ENCODE results near the gene TCEAL8. TPM values are rescaled to one million over a fixed set of nuclear protein-coding genes. Genes with fewer than 3 reads are reported as not detected.

Gene TCEAL8
- polyA plus RNA-seq, 1 of the 3 experiments (the other 2 are of a cell fraction) = 36.5 TPM

GRCh38 chrX:103249805-103250204, 5.2 kb downstream of the TCEAL8 start:
- Histone ChIP-seq H3K36me3 (replicated peaks in 1 of 2; ENCODE audit: control insufficient read depth in 1 of 2, insufficient read depth in 2 of 2, low read length in 1 of 2) (peaks cover 4 to 12% of the 10 kb centered on the region in 2 experiments), H3F3A (replicated peaks; ENCODE audit: insufficient read depth) (no peaks in the 10 kb centered on the region), H3K9me3 (no peaks in the 10 kb centered on the region), H3K4me3 (ENCODE audit: low read depth in 2 of 2, low read length in 1 of 2) (no peak overlapping the region), H2AFZ (ENCODE audit: low read depth) (no peak overlapping the region), H3K27me3 (ENCODE audit: insufficient read depth) (no peaks in the 10 kb centered on the region), H3K27ac (ENCODE audit: low read depth in 2 of 2, low read length in 1 of 2) (no peak overlapping the region), H3K9ac (no peak overlapping the region), H3K4me1 (ENCODE audit: control insufficient read depth in 1 of 2, insufficient read depth in 2 of 2, low read depth in 1 of 2, low read length in 1 of 2) (peaks cover 0 to 3% of the 10 kb centered on the region in 2 experiments; a peak in 2 of 4 replicates), H3K79me2 (ENCODE audit: insufficient read depth) (peaks cover 20% of the 10 kb centered on the region), H4K20me1 (ENCODE audit: insufficient read depth) (no peaks in the 10 kb centered on the region), H3K4me2 (no peak overlapping the region), H3K9me2 (no peaks in the 10 kb centered on the region)
- POLR2A ChIA-PET = no interaction called here
- CTCF ChIA-PET = no interaction called here
- 29% methylated on average over 1 of the region's 1 CpG for WGBS (ENCODE audit: low lambda C conversion rate)
- no peak for DNase-seq
- TF ChIP-seq CHD2 (IDR thresholded peaks at IDR 0.05; ENCODE audit: low read length, partially characterized antibody) (no peak), MXI1 (IDR thresholded peaks at IDR 0.05; ENCODE audit: low read depth, low read length) (no peak), TAF1 (IDR thresholded peaks at IDR 0.05; ENCODE audit: borderline replicate concordance, low read depth, low read length) (no peak), USF1 (IDR thresholded peaks at IDR 0.05; ENCODE audit: borderline replicate concordance, low read depth) (no peak), RAD21 (IDR thresholded peaks at IDR 0.05; ENCODE audit: low read length) (no peak), IRF3 (IDR thresholded peaks at IDR 0.05; ENCODE audit: low read depth, low read length) (no peak), TCF12 (IDR thresholded peaks at IDR 0.05) (no peak), PBX3 (IDR thresholded peaks at IDR 0.05) (no peak), ELF1 (IDR thresholded peaks at IDR 0.05) (no peak), YY1 (IDR thresholded peaks at IDR 0.05; ENCODE audit: low read depth) (no peak), SIN3A (IDR thresholded peaks at IDR 0.05; ENCODE audit: borderline replicate concordance, low read depth, low read length) (no peak), REST (IDR thresholded peaks at IDR 0.05; ENCODE audit: low read depth, low read length) (no peak), SMC3 (IDR thresholded peaks at IDR 0.05; ENCODE audit: low read depth, low read length) (no peak), GABPA (IDR thresholded peaks at IDR 0.05; ENCODE audit: low read depth) (no peak), JUND (IDR thresholded peaks at IDR 0.05) (no peak), EZH2phosphoT487 (IDR thresholded peaks at IDR 0.05; ENCODE audit: borderline replicate concordance, low read depth) (no peak), MEF2A (IDR thresholded peaks at IDR 0.05; ENCODE audit: borderline replicate concordance, low read depth) (no peak), ZBTB33 (IDR thresholded peaks at IDR 0.05; ENCODE audit: borderline replicate concordance, low read depth) (no peak), NRF1 (IDR thresholded peaks at IDR 0.05; ENCODE audit: low read depth, low read length) (no peak)

All from SK-N-SH (cell line).